DND-41 (cell line): ENCODE results near the gene ATP1A2.

ENCODE experiments used
- ATAC-seq: fragments of 200-7000 bp; cut with Tn5 transposase; 3 replicates; pipeline ENCODE4 v1.9.1; 2021; ENCODE audit warnings: low read depth; ENCODE audit not compliant: insufficient read depth
- DNase-seq: peaks from one replicate; pipeline ENCODE4 v3.0.0-alpha.2; 2020
- H2AFZ ChIP-seq: 2 replicates; pipeline ENCODE4 v1.6.0; 2012; ENCODE audit warnings: low read depth, low read length
- H3K27ac ChIP-seq: 2 replicates; pipeline ENCODE4 v1.5.1; 2012; ENCODE audit warnings: low read length, inconsistent platforms
- H3K27me3 ChIP-seq: fragments of 200-600 bp; sonication (generic); 2 replicates; pipeline ENCODE4 v1.6.0; 2012; ENCODE audit warnings: low read length, mild to moderate bottlenecking, inconsistent platforms; ENCODE audit not compliant: insufficient read depth, poor library complexity
- H3K36me3 ChIP-seq: 2 replicates; pipeline ENCODE4 v1.5.1; 2012; ENCODE audit warnings: low read length, inconsistent platforms; ENCODE audit not compliant: insufficient read depth
- H3K4me1 ChIP-seq: 2 replicates; pipeline ENCODE4 v1.5.1; 2012; ENCODE audit warnings: mild to moderate bottlenecking, low read length; ENCODE audit not compliant: insufficient read depth
- H3K4me2 ChIP-seq: 2 replicates; pipeline ENCODE4 v1.6.0; 2012; ENCODE audit warnings: mild to moderate bottlenecking, moderate library complexity, low read length, inconsistent platforms; ENCODE audit not compliant: insufficient read depth
- H3K4me3 ChIP-seq, 2 experiments: fragments of 200-600 bp in 1 of 2; shearing (Covaris generic) in 1 of 2; 2 replicates each; pipeline ENCODE4 v1.5.1; 2012 to 2016; ENCODE audit warnings: inconsistent platforms in 2 of 2, low read length in 2 of 2, mild to moderate bottlenecking in 2 of 2, low read depth in 1 of 2, moderate library complexity in 1 of 2
- H3K79me2 ChIP-seq: 2 replicates; pipeline ENCODE4 v1.6.0; 2012; ENCODE audit warnings: low read length, inconsistent platforms; ENCODE audit not compliant: insufficient read depth
- H3K9ac ChIP-seq: 2 replicates; pipeline ENCODE4 v1.6.0; 2012; ENCODE audit warnings: low read depth, mild to moderate bottlenecking, inconsistent platforms, low read length, moderate library complexity
- H3K9me3 ChIP-seq: 2 replicates; pipeline ENCODE4 v1.5.1; 2012; ENCODE audit warnings: low read length, moderate library complexity, mild to moderate bottlenecking, inconsistent platforms; ENCODE audit not compliant: insufficient read depth, severe bottlenecking
- H4K20me1 ChIP-seq: 2 replicates; pipeline ENCODE4 v1.6.0; 2012; ENCODE audit warnings: low read length; ENCODE audit not compliant: insufficient read depth
- CTCF ChIP-seq: IDR thresholded peaks from 2 replicates; pipeline ENCODE4 v1.5.1; 2012; ENCODE audit warnings: borderline replicate concordance, low read length, moderate library complexity, mild to moderate bottlenecking; ENCODE audit not compliant: poor library complexity, severe bottlenecking; ENCODE audit errors: extremely low read depth
- EZH2 ChIP-seq: IDR thresholded peaks from 3 replicates; pipeline ENCODE4 v1.6.1; 2012; ENCODE audit warnings: borderline replicate concordance, low read depth, mild to moderate bottlenecking, moderate library complexity, low read length, inconsistent platforms; ENCODE audit not compliant: severe bottlenecking

Gene ATP1A2

DNA sequence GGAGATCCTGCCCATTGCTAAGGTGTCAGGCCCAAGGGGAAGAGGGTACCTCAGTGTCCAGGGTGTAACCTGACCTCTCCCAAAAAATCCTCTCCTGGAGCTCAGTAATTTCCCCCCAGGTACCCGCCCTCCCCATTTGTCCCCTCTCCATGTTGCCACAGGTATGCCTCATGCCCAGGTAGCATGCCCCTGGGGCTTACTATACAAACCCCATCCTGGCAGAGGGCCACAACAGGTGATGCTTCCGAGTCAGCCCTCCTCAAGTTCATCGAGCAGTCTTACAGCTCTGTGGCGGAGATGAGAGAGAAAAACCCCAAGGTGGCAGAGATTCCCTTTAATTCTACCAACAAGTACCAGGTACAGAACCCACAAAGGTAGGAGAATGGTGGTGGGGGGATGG is 51.5 kb downstream of the ATP1A2 start:
- peaks cover 22% of the 10 kb centered on the region for H3K27me3 ChIP-seq
- ATAC-seq: no peak

DNA sequence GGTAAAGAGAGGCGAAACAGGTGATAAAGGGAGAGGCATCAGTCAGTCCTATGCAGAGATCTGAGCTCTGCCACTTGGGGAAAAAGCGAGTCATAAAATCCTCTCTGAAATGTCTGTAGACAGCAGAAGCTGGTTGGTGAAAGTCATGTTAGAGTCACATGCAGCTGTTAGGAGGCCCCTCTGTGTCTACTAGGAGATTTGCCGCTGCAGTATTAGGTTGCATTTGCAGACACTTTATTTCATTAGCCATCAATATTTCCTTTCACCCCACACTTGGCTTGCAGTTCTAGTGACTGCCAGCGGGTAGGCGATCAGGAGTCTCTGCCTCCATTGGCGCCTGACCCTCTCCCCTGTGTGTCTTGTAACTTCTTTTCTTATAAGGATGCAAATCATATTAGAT is 52.0 kb downstream of the ATP1A2 start:
- Histone ChIP-seq H3K36me3 (no peaks in the 10 kb centered on the region), H3K27me3 (peaks cover 20% of the 10 kb centered on the region), H3K9me3 (no peaks in the 10 kb centered on the region), H3K4me2 (no peak overlapping the region), H2AFZ (no peak overlapping the region), H4K20me1 (no peaks in the 10 kb centered on the region), H3K9ac (no peak overlapping the region), H3K79me2 (no peaks in the 10 kb centered on the region), H3K4me1 (no peaks in the 10 kb centered on the region), H3K27ac (no peak overlapping the region), H3K4me3 (no peak overlapping the region)
- no peak for DNase-seq
- TF ChIP-seq CTCF (no peak), EZH2 (no peak)
- no peak for ATAC-seq

More for the DNA sequence above, 51.5 kb downstream of the ATP1A2 start:
- H3K4me2 ChIP-seq: no peak overlapping the region
- no peak for DNase-seq
- H3K79me2 ChIP-seq: no peaks in the 10 kb centered on the region
- H3K36me3 ChIP-seq: no peaks in the 10 kb centered on the region
- H3K9ac ChIP-seq: no peak overlapping the region
- H2AFZ ChIP-seq: no peak overlapping the region
- H3K4me1 ChIP-seq: no peaks in the 10 kb centered on the region
- no peaks in the 10 kb centered on the region for H4K20me1 ChIP-seq
- no peaks in the 10 kb centered on the region for H3K9me3 ChIP-seq
- no peak overlapping the region for H3K27ac ChIP-seq
- no peak overlapping the region for H3K4me3 ChIP-seq
- TF ChIP-seq EZH2 (no peak), CTCF (no peak)

DNA sequence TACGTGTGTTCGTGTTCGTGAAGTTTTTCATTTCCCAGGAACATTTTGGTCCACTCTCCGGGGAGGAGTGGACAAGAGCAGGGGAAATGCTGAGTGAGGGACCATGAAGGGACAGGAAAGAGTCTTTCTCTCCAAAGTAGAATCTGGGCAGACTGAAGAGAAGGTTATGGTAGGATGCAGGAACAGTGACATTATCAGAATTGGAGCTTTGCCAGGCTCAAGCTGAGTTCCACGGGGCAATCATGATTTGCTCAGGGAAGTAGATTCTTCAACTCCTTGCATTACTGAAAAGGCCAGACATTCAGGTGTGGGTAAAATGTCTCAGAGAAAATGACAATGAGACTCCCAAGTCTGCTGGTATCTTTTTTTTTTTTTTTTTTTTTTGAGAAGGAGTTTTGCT is 52.5 kb downstream of the ATP1A2 start:
- no peaks in the 10 kb centered on the region for H3K79me2 ChIP-seq
- no peaks in the 10 kb centered on the region for H3K36me3 ChIP-seq
- no peak overlapping the region for H3K4me2 ChIP-seq

More for the DNA sequence above, 52.5 kb downstream of the ATP1A2 start:
- H4K20me1 ChIP-seq: no peaks in the 10 kb centered on the region
- no peak for TF ChIP-seq CTCF
- no peak for TF ChIP-seq EZH2
- peaks cover 22% of the 10 kb centered on the region for H3K27me3 ChIP-seq
- no peak overlapping the region for H2AFZ ChIP-seq
- ATAC-seq (no peak), DNase-seq (no peak)
- H3K9ac ChIP-seq: no peak overlapping the region
- no peaks in the 10 kb centered on the region for H3K4me1 ChIP-seq
- H3K4me3 ChIP-seq: no peak overlapping the region
- no peaks in the 10 kb centered on the region for H3K9me3 ChIP-seq
- H3K27ac ChIP-seq: no peak overlapping the region
